H4 (cell line): ENCODE results near the gene CFAP299. TPM values are rescaled to one million over a fixed set of nuclear protein-coding genes. Genes with fewer than 3 reads are reported as not detected.
"Not testable (repeated sequence)": the region's sequence is repeated elsewhere in the genome, so short reads cannot be mapped to it uniquely, and the experiment has no call there.

Experiments used
- DNase-seq: peaks from one replicate; pipeline ENCODE4 v3.0.0-alpha.2; 2015; ENCODE audit warnings: low spot score
- total RNA-seq: library from RNA; depleted of rRNA; stranded (reverse); fragments of >200 nt; shearing (Covaris generic); gene quantifications from 2 replicates; pipeline ENCODE4 v1.2.3, GENCODE V29; 2014; rRNA removed

CFAP299 gene
- 0.21 TPM in 1 of 2 replicates, not detected in the other for total RNA-seq

- peak; percentile 90 for DNase-seq
Measured at GRCh38 chr4:80335554-80336358, at the start of gene CFAP299. TSS of gene CFAP299 (plus strand) at chr4:80335730.

GRCh38 chr4:80286451-80286850, 49.1 kb upstream of the CFAP299 start:
- no peak for DNase-seq

GRCh38 chr4:80290665-80291064, 44.9 kb upstream of the CFAP299 start:
- DNase-seq: not testable (repeated sequence)

GRCh38 chr4:80294206-80294605, 41.3 kb upstream of the CFAP299 start:
- no peak for DNase-seq

GRCh38 chr4:80295336-80295735, 40.2 kb upstream of the CFAP299 start:
- no peak for DNase-seq

- no peak for DNase-seq
Measured at GRCh38 chr4:80295826-80296225, 39.7 kb upstream of the CFAP299 start.

- no peak for DNase-seq
Measured at GRCh38 chr4:80301884-80302283, 33.6 kb upstream of the CFAP299 start.

GRCh38 chr4:80302616-80303223, 32.8 kb upstream of the CFAP299 start:
- DNase-seq: no peak

- DNase-seq: peak; percentile 29
Measured at GRCh38 chr4:80305466-80305865, 30.1 kb upstream of the CFAP299 start.

- no peak for DNase-seq
Measured at GRCh38 chr4:80306260-80306659, 29.3 kb upstream of the CFAP299 start.

- peak; percentile 49 for DNase-seq
Measured at GRCh38 chr4:80307183-80307735, 28.3 kb upstream of the CFAP299 start.

- peak; percentile 49 for DNase-seq
Measured at GRCh38 chr4:80307774-80308465, 27.6 kb upstream of the CFAP299 start.

GRCh38 chr4:80308466-80308822, 27.1 kb upstream of the CFAP299 start:
- no peak for DNase-seq

- peak; percentile 41 for DNase-seq
Measured at GRCh38 chr4:80309294-80310004, 26.1 kb upstream of the CFAP299 start.

- DNase-seq: no peak
Measured at GRCh38 chr4:80311130-80311529, 24.4 kb upstream of the CFAP299 start.

GRCh38 chr4:80312124-80312523, 23.4 kb upstream of the CFAP299 start:
- DNase-seq: no peak

GRCh38 chr4:80313627-80314026, 21.9 kb upstream of the CFAP299 start:
- no peak for DNase-seq

GRCh38 chr4:80315848-80316247, 19.7 kb upstream of the CFAP299 start:
- DNase-seq: not testable (repeated sequence)

- no peak for DNase-seq
Measured at GRCh38 chr4:80321341-80321740, 14.2 kb upstream of the CFAP299 start.

- DNase-seq: no peak
Measured at GRCh38 chr4:80321776-80322175, 13.8 kb upstream of the CFAP299 start.

GRCh38 chr4:80322716-80323115, 12.8 kb upstream of the CFAP299 start:
- peak; percentile 59 for DNase-seq

- DNase-seq: no peak
Measured at GRCh38 chr4:80324171-80324570, 11.4 kb upstream of the CFAP299 start.
